GM18907 (cell line): ENCODE results near the gene SIL1.
"Not testable (repeated sequence)": the region's sequence is repeated elsewhere in the genome, so short reads cannot be mapped to it uniquely, and the experiment has no call there.

Source experiments
- ATAC-seq: cut with Tn5 transposase; IDR thresholded peaks from one replicate; pipeline ENCODE4 v1.9.1; 2021; ENCODE audit warnings: mild to moderate bottlenecking, moderate library complexity; ENCODE audit not compliant: unreplicated experiment

Gene SIL1

DNA sequence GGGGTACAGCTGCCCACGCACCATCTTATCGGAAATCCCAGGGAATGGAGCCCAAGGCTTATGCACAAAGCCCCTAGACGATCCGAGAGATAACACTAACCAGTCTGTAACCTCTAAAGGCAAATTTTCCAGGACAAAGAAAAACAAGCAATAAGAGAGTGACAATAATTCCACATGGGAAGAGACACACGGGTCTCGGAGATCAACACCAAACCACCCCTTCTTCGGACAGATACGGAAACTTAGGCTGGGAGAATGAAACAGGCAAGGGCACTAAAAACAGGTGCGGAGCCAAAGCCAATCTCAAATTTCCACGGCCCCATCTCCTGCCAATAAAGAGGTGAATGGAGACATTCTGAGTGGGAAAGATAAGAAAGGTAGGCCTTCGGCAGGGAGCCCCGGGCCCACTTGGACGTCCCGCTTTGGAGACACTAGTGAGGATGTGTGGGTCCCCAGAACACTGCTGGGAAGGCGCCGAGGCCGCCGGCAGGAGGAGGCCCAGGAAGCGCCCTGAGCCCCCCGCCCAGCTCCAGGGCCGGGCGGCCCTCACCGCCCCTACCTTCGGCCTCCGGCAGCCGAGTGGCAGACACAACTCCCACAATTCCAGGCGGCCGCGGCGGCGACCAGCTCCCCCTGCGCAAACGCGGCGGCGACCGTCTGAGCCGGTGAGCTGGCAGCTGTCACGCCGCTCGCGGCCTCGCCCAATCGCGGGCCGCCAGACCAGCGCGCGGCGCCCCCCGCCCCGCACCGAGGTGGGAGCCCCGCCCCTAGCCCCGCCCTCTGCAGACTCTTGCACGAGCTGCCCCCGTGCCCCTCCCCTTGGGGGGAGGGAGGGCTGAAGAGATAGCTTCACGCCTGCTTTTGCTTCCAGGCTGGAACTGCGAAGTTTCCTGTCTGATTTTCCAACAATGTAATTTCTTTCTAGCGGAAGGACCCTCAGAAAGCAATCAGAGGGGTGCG lies at the start of gene SIL1:
Gene SIL1 (minus strand): TSS at position 659 of the 960 bp plus-strand sequence. CDS start 70,525 bp downstream, outside the sequence.
- peak; percentile 92 for ATAC-seq

DNA sequence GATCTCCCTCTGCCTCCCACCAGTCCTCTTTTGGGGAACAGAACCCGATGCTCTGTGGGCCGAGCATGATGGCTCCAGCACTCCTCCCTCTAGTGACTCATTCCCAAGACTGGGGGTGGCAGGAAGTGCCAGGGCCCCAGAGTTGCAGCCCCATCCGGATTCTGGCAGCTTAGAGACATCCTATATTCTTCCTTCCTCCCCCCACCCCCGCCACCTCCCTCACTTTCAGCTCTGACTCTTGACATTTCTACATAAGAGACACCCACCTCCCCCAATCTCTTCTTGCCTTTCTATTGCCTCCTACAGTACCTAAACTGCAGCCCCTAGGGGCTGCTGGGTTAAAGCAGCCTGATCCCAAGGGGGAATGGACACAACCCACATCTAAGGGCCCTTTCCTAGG lies 48.2 kb upstream of the SIL1 start:
- ATAC-seq, result no peak

- ATAC-seq, result no peak
These were observed 47.6 kb upstream of the SIL1 start for GRCh38 chr5:139245637-139246339.

DNA sequence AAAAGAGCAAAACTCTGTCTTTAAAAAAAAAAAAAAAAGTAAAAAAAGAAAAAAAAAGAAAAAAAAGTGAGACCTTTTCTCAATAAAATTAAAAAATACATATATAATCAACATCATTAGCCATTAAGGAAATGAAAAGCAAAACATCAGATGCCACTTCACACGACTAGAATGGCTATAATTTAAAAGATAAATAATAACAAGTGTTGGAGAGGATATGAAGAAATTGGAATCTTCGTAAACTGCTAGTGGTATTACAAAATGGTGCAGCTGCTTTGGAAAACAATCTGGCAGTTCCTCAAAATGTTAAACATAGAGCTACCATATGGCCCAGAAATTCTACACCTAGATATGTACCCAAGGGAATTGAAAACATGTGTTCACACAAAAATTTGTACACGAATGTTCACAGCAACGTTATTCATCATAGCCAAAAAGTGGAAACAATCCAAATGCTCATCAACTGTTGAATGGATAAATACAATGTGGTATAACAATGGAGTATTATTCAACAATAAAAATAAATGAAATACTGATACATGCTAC lies 45.3 kb upstream of the SIL1 start:
- no peak for ATAC-seq

- ATAC-seq, result no peak
These were observed 43.0 kb upstream of the SIL1 start for GRCh38 chr5:139241139-139241538.

DNA sequence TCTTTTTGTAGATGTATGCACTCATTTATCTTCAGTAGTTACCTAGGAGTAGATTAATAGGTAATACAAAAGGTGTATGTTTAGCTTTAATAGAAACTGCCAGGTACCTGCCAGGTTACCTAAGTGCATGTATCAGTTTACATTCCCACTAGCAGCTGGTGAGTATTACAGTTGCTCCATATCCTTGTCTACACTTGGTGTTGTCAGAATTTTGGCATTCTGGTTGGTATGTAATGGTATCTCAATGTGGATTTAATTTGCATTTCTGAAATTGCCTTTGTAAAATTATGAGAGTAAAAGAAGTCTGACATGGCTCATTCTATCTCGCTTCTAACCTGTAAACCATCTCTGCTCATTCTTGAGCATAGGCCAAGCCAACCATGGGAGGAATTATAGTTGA lies 38.3 kb upstream of the SIL1 start:
- ATAC-seq, result no peak

DNA sequence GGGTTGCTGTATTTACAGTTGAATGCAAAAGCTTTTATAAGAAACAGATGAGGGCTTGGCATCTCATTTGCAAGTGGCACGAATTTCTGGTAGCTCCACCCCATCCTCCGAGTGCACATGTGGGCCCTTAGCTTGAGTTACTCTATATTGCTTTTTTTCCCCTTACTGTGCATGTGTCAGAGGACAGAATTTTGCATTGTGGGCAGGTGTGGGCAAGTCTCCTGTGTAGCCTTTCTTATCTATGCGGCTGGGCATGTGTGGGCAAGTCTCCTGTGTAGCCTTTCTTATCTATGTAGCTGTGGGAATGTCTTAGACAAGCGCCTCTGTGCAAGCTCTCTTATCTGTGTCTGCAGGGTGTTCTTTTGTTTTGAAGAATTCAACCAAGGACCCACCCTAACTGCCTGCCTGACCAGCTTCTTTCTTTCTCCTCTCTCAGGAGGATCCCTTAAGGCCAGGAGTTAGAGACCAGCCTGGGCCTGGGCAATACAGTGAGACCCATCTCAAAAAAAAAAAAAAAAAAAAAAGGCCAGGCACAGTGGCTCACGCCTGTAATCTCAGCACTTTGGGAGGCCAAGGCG lies 34.1 kb upstream of the SIL1 start:
- no peak for ATAC-seq

GRCh38 chr5:139228201-139228803 lies 30.1 kb upstream of the SIL1 start:
- ATAC-seq, result no peak

- no peak for ATAC-seq
These were observed 28.0 kb upstream of the SIL1 start for GRCh38 chr5:139226131-139226530.

DNA sequence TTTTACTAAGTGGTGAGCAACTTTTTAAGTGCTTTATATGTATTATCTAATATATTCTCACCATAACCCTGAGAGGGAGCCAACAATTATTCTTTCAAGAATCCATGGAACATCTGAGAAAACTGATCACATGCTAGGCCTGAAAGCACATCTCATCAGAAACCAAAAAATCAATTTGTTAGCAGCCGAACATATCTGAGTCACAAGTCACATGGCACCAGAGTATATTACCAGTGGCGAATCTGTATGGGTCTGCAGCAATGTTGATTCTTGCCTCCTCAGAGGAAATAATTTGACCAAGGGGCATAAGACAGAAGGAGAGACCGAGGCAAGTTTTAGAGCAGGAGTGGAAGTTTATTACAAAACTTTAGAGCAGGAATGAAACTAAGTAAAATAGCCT lies 25.3 kb upstream of the SIL1 start:
- ATAC-seq, result no peak

DNA sequence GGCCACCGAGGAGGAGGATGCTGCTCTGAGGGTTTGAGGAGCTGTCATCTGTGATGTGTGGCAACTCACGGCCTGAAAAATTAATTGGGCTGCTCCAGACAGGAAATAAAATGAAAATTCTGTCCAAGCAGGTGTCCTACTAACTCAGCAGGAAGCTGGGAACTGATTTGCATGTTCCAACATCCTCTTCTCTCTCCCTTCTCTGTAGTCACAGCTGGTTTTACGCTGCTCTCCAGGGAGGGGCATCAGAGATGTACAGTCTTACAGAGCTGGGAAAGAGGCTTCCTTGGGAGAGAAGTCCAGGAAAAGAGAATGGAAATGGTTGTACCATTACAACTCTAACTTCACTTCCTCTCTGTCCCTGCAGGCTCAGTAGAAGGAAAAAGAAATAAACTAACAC lies 24.2 kb upstream of the SIL1 start:
- ATAC-seq, result no peak

- not testable (repeated sequence) for ATAC-seq
These were observed 19.9 kb upstream of the SIL1 start for GRCh38 chr5:139218038-139218437.

DNA sequence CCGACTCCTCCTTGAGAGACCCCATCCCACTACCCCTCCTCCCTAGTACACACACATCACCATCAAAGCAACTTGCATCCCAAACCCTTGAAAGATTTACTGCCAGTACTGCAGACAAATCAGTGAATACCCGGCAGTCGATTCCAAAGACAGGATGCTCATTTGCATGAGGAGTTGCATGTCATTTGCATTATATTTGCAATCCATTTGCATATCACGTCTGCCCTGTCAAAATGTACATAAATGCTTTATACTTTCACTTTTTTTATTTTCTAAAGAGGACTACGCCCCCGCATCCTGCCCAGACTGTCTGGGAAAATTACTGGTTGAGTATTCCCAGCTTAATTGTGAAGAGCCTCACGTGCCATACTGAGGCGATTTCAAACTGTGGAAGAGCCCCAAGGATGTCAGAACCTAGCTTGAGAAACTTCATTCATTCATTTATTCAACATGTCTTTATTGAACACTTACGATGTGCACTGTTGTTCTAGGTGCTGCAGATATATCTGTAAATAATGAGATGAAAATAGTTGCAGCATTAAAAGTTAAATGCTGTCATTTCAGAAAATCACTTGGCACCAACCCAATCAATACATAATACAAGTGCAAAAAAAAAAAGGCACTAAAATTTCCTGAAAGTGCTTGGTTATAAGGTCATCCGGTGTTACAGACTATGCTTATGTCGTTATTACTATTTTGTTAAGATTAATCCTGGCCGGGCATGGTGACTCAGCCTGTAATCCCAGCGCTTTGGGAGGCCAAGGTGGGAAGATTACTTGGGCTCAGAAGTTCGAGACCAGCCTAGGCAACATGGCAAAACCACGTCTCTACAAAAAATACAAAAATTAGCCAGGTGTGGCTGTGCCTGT lies 17.2 kb upstream of the SIL1 start:
- ATAC-seq, result no peak

DNA sequence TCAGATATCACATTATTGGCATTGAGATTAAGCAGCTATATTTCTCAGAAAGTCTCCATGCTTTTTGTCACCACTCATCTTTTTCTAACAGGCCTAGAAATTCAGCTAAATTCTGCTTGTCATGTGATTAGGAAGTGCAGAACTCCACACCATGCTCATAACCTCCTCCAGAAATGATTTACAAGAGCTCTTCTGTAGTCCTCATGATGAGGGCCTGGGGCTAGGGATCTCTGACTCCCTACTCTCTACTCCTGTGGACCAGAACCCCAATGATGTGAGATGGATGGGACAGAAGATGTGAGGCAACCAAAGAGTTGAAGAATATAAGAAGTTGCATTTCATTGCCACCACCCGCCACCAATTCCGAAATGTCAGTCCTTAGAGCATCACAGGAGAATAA lies 16.5 kb upstream of the SIL1 start:
- no peak for ATAC-seq

DNA sequence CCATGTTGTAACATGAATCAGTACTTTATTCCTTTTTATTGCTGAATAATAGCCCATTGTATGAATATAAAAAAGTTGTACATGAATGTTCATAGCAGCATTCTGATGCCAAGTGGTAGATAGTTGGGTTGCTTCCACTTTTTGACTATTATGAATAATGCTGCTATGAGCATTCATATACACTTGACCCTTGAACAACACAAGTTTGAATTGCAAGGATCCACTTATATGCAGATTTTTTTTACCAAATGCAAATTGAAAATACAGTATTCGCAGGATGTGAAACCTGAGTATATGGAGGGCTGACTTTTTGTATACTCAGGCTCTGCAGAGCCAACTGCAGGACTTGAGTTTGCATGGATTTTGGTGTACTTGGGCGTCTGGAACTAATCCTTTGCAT lies 14.7 kb upstream of the SIL1 start:
- ATAC-seq, result no peak

GRCh38 chr5:139212486-139212885 lies 14.3 kb upstream of the SIL1 start:
- ATAC-seq, result no peak

GRCh38 chr5:139210585-139210984 lies 12.4 kb upstream of the SIL1 start:
- ATAC-seq, result no peak

DNA sequence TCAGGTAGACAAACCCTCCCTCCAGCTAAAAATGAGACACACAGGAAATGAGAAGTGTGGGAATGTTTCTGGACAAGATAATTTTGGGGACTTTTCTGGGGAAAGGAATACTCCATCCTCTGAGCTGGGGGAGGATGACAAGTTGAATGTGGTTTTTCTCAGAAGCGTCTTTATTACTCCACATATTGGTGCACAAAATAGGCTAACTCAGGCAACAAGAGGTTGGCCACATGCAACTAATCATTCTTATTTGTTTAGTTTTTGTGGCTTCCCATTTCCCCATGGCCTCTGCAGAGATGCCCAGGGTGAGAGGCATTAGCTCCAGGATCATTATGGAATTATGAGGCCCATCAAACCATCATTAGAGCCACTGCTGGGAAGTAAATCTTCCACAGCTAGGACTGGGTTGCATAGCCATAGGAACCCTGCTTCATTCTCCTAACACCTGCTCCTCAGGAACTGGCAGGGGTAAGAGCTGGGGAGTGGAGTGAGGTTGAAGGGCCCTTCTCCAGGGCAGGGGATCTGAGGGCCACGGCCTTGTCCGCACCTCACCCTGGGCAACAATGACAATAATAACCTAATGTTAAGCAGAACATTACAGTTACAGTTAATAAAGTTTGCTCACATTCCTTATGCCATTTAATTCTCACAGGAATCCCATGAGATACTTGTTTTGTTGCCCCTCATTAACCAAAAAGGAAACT lies 9.3 kb upstream of the SIL1 start:
- ATAC-seq, result no peak

- ATAC-seq, result no peak
These were observed 7.4 kb upstream of the SIL1 start for GRCh38 chr5:139205586-139205985.
